ENCODE data around the gene ABR.

ABR gene
- long read RNA-seq, donor 1, full-length matches to known transcripts, result 4 of 4 reads
- long read RNA-seq, donor 1, partial matches to known transcripts, result 0 of 4 reads
- long read RNA-seq, donor 1, other reads (novel, unspliced or antisense), result 0 of 4 reads
- long read RNA-seq, donor 2, partial matches to known transcripts, result 0 of 3 reads
- long read RNA-seq, donor 2, other reads (novel, unspliced or antisense), result 0 of 3 reads
- long read RNA-seq, donor 3, result 0 reads
- long read RNA-seq, donor 4, partial matches to known transcripts, result 0 of 3 reads
- long read RNA-seq, donor 4, other reads (novel, unspliced or antisense), result 0 of 3 reads
- long read RNA-seq, donor 5, full-length matches to known transcripts, result 3 of 3 reads
- long read RNA-seq, donor 5, partial matches to known transcripts, result 0 of 3 reads
- long read RNA-seq, donor 5, other reads (novel, unspliced or antisense), result 0 of 3 reads
- long read RNA-seq, donor 6, full-length matches to known transcripts, result 7 of 7 reads
- long read RNA-seq, donor 6, partial matches to known transcripts, result 0 of 7 reads
- long read RNA-seq, donor 6, other reads (novel, unspliced or antisense), result 0 of 7 reads
- long read RNA-seq, donor 7, result 0 reads
- long read RNA-seq, donor 8, partial matches to known transcripts, result 0 of 2 reads
- long read RNA-seq, donor 8, other reads (novel, unspliced or antisense), result 0 of 2 reads

GRCh38 chr17:1179818-1180742, at the start of gene ABR:
Gene ABR (minus strand): TSS chr17:1179981. CDS start chr17:1179727, 254 bp downstream.
- peak; percentile 68 for DNase-seq

- peak; percentile 79 for DNase-seq
Measured at GRCh38 chr17:1229349-1229899, 49.6 kb upstream of the ABR start.

- peak; percentile 42 for DNase-seq
Measured at GRCh38 chr17:1228781-1229348, 49.1 kb upstream of the ABR start.

- DNase-seq, result peak; percentile 67
Measured at GRCh38 chr17:1227917-1228780, 48.4 kb upstream of the ABR start.

- DNase-seq, result no peak
Measured at GRCh38 chr17:1227365-1227764, 47.6 kb upstream of the ABR start.

- no peak for DNase-seq
Measured at GRCh38 chr17:1226308-1226707, 46.5 kb upstream of the ABR start.

GRCh38 chr17:1224330-1224729, 44.5 kb upstream of the ABR start:
- DNase-seq, result no peak

- no peak for DNase-seq
Measured at GRCh38 chr17:1223662-1224061, 43.9 kb upstream of the ABR start.

GRCh38 chr17:1222321-1222720, 42.5 kb upstream of the ABR start:
- no peak for DNase-seq

GRCh38 chr17:1221209-1221608, 41.4 kb upstream of the ABR start:
- no peak for DNase-seq

GRCh38 chr17:1220346-1220745, 40.6 kb upstream of the ABR start:
- no peak for DNase-seq

- DNase-seq, result no peak
Measured at GRCh38 chr17:1217089-1217385, 37.3 kb upstream of the ABR start.

GRCh38 chr17:1216217-1217088, 36.7 kb upstream of the ABR start:
- DNase-seq, result no peak

- DNase-seq, result no peak
Measured at GRCh38 chr17:1212946-1213345, 33.2 kb upstream of the ABR start.

- DNase-seq, result no peak
Measured at GRCh38 chr17:1211287-1211686, 31.5 kb upstream of the ABR start.

GRCh38 chr17:1208966-1209365, 29.2 kb upstream of the ABR start:
- no peak for DNase-seq

GRCh38 chr17:1206026-1206777, 26.4 kb upstream of the ABR start:
- DNase-seq, result no peak

GRCh38 chr17:1203967-1204291, 24.1 kb upstream of the ABR start:
- DNase-seq, result no peak

GRCh38 chr17:1203111-1203966, 23.6 kb upstream of the ABR start:
- DNase-seq, result peak; percentile 69

Data from right kidney (tissue), 9 donors.